Ishikawa (cell line): ENCODE data around the gene COL13A1.

Source experiments
- CEBPB ChIP-seq: IDR thresholded peaks from 2 replicates; pipeline ENCODE4 v1.6.1; 2012
- CREB1 ChIP-seq: IDR thresholded peaks from 2 replicates; pipeline ENCODE4 v1.6.1; 2012; ENCODE audit warnings: low read depth
- EGR1 ChIP-seq: IDR thresholded peaks from 2 replicates; pipeline ENCODE4 v1.6.1; 2012
- EP300 ChIP-seq: IDR thresholded peaks from 2 replicates; pipeline ENCODE4 v1.6.1; 2012; ENCODE audit warnings: borderline replicate concordance
- FOXM1 ChIP-seq: IDR thresholded peaks from 2 replicates; pipeline ENCODE4 v1.6.1; 2012; ENCODE audit warnings: low read depth, borderline replicate concordance
- MAX ChIP-seq: IDR thresholded peaks from 2 replicates; pipeline ENCODE4 v1.6.1; 2012
- NFIC ChIP-seq: IDR thresholded peaks from 2 replicates; pipeline ENCODE4 v1.6.1; 2012
- RAD21 ChIP-seq: IDR thresholded peaks from 2 replicates; pipeline ENCODE4 v1.6.1; 2012; ENCODE audit warnings: low read depth
- REST ChIP-seq: IDR thresholded peaks from 2 replicates; pipeline ENCODE4 v1.6.1; 2012; ENCODE audit warnings: low read depth, mild to moderate bottlenecking
- TAF1 ChIP-seq: IDR thresholded peaks from 2 replicates; pipeline ENCODE4 v1.6.1; 2012; ENCODE audit warnings: low read depth, mild to moderate bottlenecking
- TCF12 ChIP-seq: IDR thresholded peaks from 2 replicates; pipeline ENCODE4 v1.6.1; 2012; ENCODE audit warnings: low read depth
- TEAD4 ChIP-seq: IDR thresholded peaks from 2 replicates; pipeline ENCODE4 v1.6.1; 2012
- USF1 ChIP-seq: IDR thresholded peaks from 2 replicates; pipeline ENCODE4 v1.6.1; 2012
- YY1 ChIP-seq: IDR thresholded peaks from 2 replicates; pipeline ENCODE4 v1.6.1; 2012; ENCODE audit warnings: low read depth
- ZBTB7A ChIP-seq: IDR thresholded peaks from 2 replicates; pipeline ENCODE4 v1.6.1; 2012; ENCODE audit warnings: low read depth

Gene COL13A1

GRCh38 chr10:69826094-69826493 is 24.4 kb downstream of the COL13A1 start:
- TF ChIP-seq YY1 (no peak), EP300 (no peak)

- TF ChIP-seq USF1 (0 out of 2 replicates have a peak, but pooled peaks have one; percentile 5), ZBTB7A (no peak)
These were observed 25.3 kb downstream of the COL13A1 start for GRCh38 chr10:69826789-69827554.

GRCh38 chr10:69828144-69828870 is 26.6 kb downstream of the COL13A1 start:
- no peak for TF ChIP-seq YY1
- no peak for TF ChIP-seq TAF1
- TF ChIP-seq NFIC: no peak
- TF ChIP-seq MAX: no peak
- no peak for TF ChIP-seq FOXM1
- TF ChIP-seq CEBPB: no peak
- TF ChIP-seq EGR1: no peak
- no peak for TF ChIP-seq ZBTB7A
- TF ChIP-seq USF1: no peak
- no peak for TF ChIP-seq REST
- no peak for TF ChIP-seq EP300
- no peak for TF ChIP-seq CREB1

GRCh38 chr10:69829775-69830174 is 28.1 kb downstream of the COL13A1 start:
- TF ChIP-seq TEAD4 (no peak), REST (no peak), USF1 (no peak), NFIC (no peak), RAD21 (no peak), FOXM1 (no peak), TAF1 (no peak)

- TF ChIP-seq REST: no peak
- TF ChIP-seq CEBPB: no peak
- no peak for TF ChIP-seq RAD21
- no peak for TF ChIP-seq CREB1
- TF ChIP-seq EGR1: no peak
- TF ChIP-seq TAF1: no peak
- no peak for TF ChIP-seq EP300
- TF ChIP-seq TCF12: no peak
- no peak for TF ChIP-seq NFIC
- TF ChIP-seq FOXM1: no peak
- TF ChIP-seq YY1: no peak
- TF ChIP-seq TEAD4: no peak
- TF ChIP-seq MAX: no peak
- TF ChIP-seq ZBTB7A: no peak
- no peak for TF ChIP-seq USF1
These were observed 29.6 kb downstream of the COL13A1 start for GRCh38 chr10:69831231-69831855.
